ENCODE results near the gene KDM4B. TPM values are rescaled to one million over a fixed set of nuclear protein-coding genes. Genes with fewer than 3 reads are reported as not detected.

The KDM4B gene
- polyA plus RNA-seq, 1 of the 3 experiments (the other 2 are of a cell fraction): 12.2 TPM

- no peak overlapping the region for H3K27ac ChIP-seq (ENCODE audit: low read depth in 2 of 2, low read length in 1 of 2)
- WGBS (ENCODE audit: low lambda C conversion rate): 86% methylated on average over 10 of the region's 10 CpGs
- H3K79me2 ChIP-seq (ENCODE audit: insufficient read depth): no peaks in the 10 kb centered on the region
- H3K9me2 ChIP-seq: no peaks in the 10 kb centered on the region
- no peak overlapping the region for H3K4me2 ChIP-seq
- H3K9me3 ChIP-seq: no peaks in the 10 kb centered on the region
- no peaks in the 10 kb centered on the region for H3K36me3 ChIP-seq (replicated peaks in 1 of 2; ENCODE audit: control insufficient read depth in 1 of 2, insufficient read depth in 2 of 2, low read length in 1 of 2)
- H3K4me1 ChIP-seq (ENCODE audit: control insufficient read depth in 1 of 2, insufficient read depth in 2 of 2, low read depth in 1 of 2, low read length in 1 of 2): no peaks in the 10 kb centered on the region
- no peaks in the 10 kb centered on the region for H4K20me1 ChIP-seq (ENCODE audit: insufficient read depth)
- no peak overlapping the region for H3K9ac ChIP-seq
- H3K4me3 ChIP-seq (ENCODE audit: low read depth in 2 of 2, low read length in 1 of 2): no peak overlapping the region
- no peak overlapping the region for H2AFZ ChIP-seq (ENCODE audit: low read depth)
- H3F3A ChIP-seq (replicated peaks; ENCODE audit: insufficient read depth): no peaks in the 10 kb centered on the region
- no peaks in the 10 kb centered on the region for H3K27me3 ChIP-seq (ENCODE audit: insufficient read depth)
- POLR2A ChIA-PET: no interaction called here
- no peak for TF ChIP-seq CTCF (IDR thresholded peaks at IDR 0.05)
- no peak for TF ChIP-seq MXI1 (IDR thresholded peaks at IDR 0.05; ENCODE audit: low read depth, low read length)
- TF ChIP-seq IRF3 (IDR thresholded peaks at IDR 0.05; ENCODE audit: low read depth, low read length): no peak
- no peak for TF ChIP-seq NFIC (IDR thresholded peaks at IDR 0.05; ENCODE audit: borderline replicate concordance)
- TF ChIP-seq YY1 (IDR thresholded peaks at IDR 0.05; ENCODE audit: low read depth): no peak
- CTCF ChIA-PET: interaction anchor here (1.3 kb wide), 1 partner anchor 28 kb away, joined by 4 read pairs; no protein-coding TSS in a partner anchor
- no peak for DNase-seq
These were observed 213.8 kb downstream of the KDM4B start for GRCh38 chr19:5182751-5183150.

GRCh38 chr19:5183616-5184015 is 214.7 kb downstream of the KDM4B start:
- no peaks in the 10 kb centered on the region for H3K9me3 ChIP-seq
- H3F3A ChIP-seq (replicated peaks; ENCODE audit: insufficient read depth): no peaks in the 10 kb centered on the region
- CTCF ChIA-PET: interaction anchor here (1.3 kb wide), 1 partner anchor 29 kb away, joined by 4 read pairs; no protein-coding TSS in a partner anchor
- POLR2A ChIA-PET: no interaction called here
- H3K9me2 ChIP-seq: no peaks in the 10 kb centered on the region
- H3K36me3 ChIP-seq (replicated peaks in 1 of 2; ENCODE audit: control insufficient read depth in 1 of 2, insufficient read depth in 2 of 2, low read length in 1 of 2): no peaks in the 10 kb centered on the region
- no peaks in the 10 kb centered on the region for H3K79me2 ChIP-seq (ENCODE audit: insufficient read depth)
- H3K4me2 ChIP-seq: no peak overlapping the region
- no peaks in the 10 kb centered on the region for H4K20me1 ChIP-seq (ENCODE audit: insufficient read depth)
- H3K9ac ChIP-seq: no peak overlapping the region
- H3K4me1 ChIP-seq (ENCODE audit: control insufficient read depth in 1 of 2, insufficient read depth in 2 of 2, low read depth in 1 of 2, low read length in 1 of 2): no peaks in the 10 kb centered on the region
- H2AFZ ChIP-seq (ENCODE audit: low read depth): no peak overlapping the region
- DNase-seq: no peak
- no peak overlapping the region for H3K27ac ChIP-seq (ENCODE audit: low read depth in 2 of 2, low read length in 1 of 2)
- no peaks in the 10 kb centered on the region for H3K27me3 ChIP-seq (ENCODE audit: insufficient read depth)
- no peak overlapping the region for H3K4me3 ChIP-seq (ENCODE audit: low read depth in 2 of 2, low read length in 1 of 2)
- 88% methylated on average over 3 of the region's 3 CpGs for WGBS (ENCODE audit: low lambda C conversion rate)
- TF ChIP-seq NRF1 (IDR thresholded peaks at IDR 0.05; ENCODE audit: low read depth, low read length): no peak
- no peak for TF ChIP-seq PBX3 (IDR thresholded peaks at IDR 0.05)
- TF ChIP-seq TAF1 (IDR thresholded peaks at IDR 0.05; ENCODE audit: borderline replicate concordance, low read depth, low read length): no peak
- TF ChIP-seq USF1 (IDR thresholded peaks at IDR 0.05; ENCODE audit: borderline replicate concordance, low read depth): no peak
- no peak for TF ChIP-seq USF2 (IDR thresholded peaks at IDR 0.05; ENCODE audit: borderline replicate concordance, low read depth, low read length)
- TF ChIP-seq RAD21 (IDR thresholded peaks at IDR 0.05; ENCODE audit: low read length): no peak
- TF ChIP-seq RCOR1 (IDR thresholded peaks at IDR 0.05; ENCODE audit: low read length): no peak
- TF ChIP-seq CHD2 (IDR thresholded peaks at IDR 0.05; ENCODE audit: low read length, partially characterized antibody): no peak
- TF ChIP-seq YY1 (IDR thresholded peaks at IDR 0.05; ENCODE audit: low read depth): no peak
- TF ChIP-seq TCF12 (IDR thresholded peaks at IDR 0.05): no peak
- no peak for TF ChIP-seq ZBTB33 (IDR thresholded peaks at IDR 0.05; ENCODE audit: borderline replicate concordance, low read depth)
- no peak for TF ChIP-seq NFIC (IDR thresholded peaks at IDR 0.05; ENCODE audit: borderline replicate concordance)
- TF ChIP-seq MXI1 (IDR thresholded peaks at IDR 0.05; ENCODE audit: low read depth, low read length): no peak
- TF ChIP-seq JUND (IDR thresholded peaks at IDR 0.05): no peak
- TF ChIP-seq SIN3A (IDR thresholded peaks at IDR 0.05; ENCODE audit: borderline replicate concordance, low read depth, low read length): no peak
